ENCODE measurements around the gene STMP1. TPM values are rescaled to one million over a fixed set of nuclear protein-coding genes. Genes with fewer than 3 reads are reported as not detected.

The STMP1 gene
- total RNA-seq, 1 experiment from 2014 or later: 26.1 TPM

DNA sequence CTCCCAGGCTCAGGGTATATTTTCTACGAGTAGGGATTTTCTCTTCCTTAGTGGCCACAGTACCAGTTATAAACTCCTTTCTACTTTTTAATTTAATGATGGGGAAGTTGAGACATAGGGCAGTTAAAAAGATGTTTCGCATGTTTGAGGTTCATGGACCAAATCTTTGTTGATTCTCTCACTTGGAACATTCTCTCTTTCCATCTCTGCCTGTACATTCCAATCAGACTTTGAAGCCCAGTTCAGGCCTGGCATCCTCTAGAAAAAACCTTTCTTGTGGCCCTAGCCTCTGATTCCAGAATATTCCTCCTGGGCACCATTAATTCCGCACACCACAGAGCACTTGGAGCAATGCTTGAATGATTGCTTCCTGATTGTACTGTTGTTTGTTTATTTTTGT is 47.2 kb downstream of the STMP1 start:
- Mint-ChIP-seq H3K4me1 (peaks cover 22% of the 10 kb centered on the region), H3K27me3 (ENCODE audit: low read depth) (no peaks in the 10 kb centered on the region), H3K9me3 (no peaks in the 10 kb centered on the region), H3K27ac (no peak overlapping the region), H3K36me3 (no peaks in the 10 kb centered on the region), H3K4me3 (no peak overlapping the region)
- TF ChIP-seq SMAD3 (CRISPR knock-in tag; IDR thresholded peaks at IDR 0.05; ENCODE audit: borderline replicate concordance): no peak
- no peak for TF ChIP-seq NFYB (CRISPR knock-in tag; conservative IDR thresholded peaks at IDR 0.05; ENCODE audit: low read depth)
- no peak for TF ChIP-seq CREB1 (CRISPR knock-in tag; IDR thresholded peaks at IDR 0.05)
- TF ChIP-seq FOXP1 (CRISPR knock-in tag; IDR thresholded peaks at IDR 0.05; ENCODE audit: borderline replicate concordance): no peak
- TF ChIP-seq, protein P1, sequence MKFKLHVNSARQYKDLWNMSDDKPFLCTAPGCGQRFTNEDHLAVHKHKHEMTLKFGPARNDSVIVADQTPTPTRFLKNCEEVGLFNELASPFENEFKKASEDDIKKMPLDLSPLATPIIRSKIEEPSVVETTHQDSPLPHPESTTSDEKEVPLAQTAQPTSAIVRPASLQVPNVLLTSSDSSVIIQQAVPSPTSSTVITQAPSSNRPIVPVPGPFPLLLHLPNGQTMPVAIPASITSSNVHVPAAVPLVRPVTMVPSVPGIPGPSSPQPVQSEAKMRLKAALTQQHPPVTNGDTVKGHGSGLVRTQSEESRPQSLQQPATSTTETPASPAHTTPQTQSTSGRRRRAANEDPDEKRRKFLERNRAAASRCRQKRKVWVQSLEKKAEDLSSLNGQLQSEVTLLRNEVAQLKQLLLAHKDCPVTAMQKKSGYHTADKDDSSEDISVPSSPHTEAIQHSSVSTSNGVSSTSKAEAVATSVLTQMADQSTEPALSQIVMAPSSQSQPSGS (CRISPR knock-in tag; IDR thresholded peaks at IDR 0.05; ENCODE audit: borderline replicate concordance, low read depth): no peak
- no peak for TF ChIP-seq ZNF671 (CRISPR knock-in tag; IDR thresholded peaks at IDR 0.05)
- TF ChIP-seq ZNF317 (CRISPR knock-in tag; IDR thresholded peaks at IDR 0.05; ENCODE audit: borderline replicate concordance, low read depth): no peak
- TF ChIP-seq FOXJ3 (CRISPR knock-in tag; IDR thresholded peaks at IDR 0.05; ENCODE audit: borderline replicate concordance): no peak
- no peak for TF ChIP-seq TP53 (CRISPR knock-in tag; IDR thresholded peaks at IDR 0.05)
- TF ChIP-seq, protein P2, sequence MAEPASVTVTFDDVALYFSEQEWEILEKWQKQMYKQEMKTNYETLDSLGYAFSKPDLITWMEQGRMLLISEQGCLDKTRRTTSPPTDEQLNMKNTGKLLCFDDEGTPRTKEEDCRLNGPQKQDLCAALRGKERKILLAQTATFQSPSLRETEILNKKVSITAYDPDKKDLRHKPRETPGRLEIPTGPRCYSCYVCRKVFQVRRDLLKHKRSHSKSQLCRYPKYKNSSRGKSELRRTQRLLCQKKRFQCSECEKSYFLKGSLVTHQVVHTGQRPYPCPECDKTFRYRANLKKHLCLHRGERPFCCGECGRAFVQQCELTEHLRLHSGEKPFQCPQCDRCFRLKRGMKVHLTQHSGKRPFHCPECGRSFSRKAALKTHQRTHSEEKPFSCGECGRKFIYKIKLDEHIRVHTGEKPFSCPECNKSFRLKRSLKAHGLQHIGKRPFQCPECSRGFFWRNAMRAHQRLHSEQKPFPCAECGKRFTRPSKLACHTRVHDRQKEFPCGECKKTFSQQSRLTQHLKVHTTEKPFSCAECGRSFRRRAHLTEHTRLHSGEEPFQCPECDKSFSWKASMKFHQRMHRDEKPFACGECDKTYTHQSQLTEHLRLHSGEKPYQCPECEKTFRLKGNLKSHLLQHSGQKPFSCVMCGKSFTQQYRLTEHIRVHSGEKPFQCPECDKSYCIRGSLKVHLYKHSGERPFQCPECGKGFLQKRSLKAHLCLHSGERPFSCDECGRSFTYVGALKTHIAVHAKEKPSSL (CRISPR knock-in tag; conservative IDR thresholded peaks at IDR 0.05): no peak
- TF ChIP-seq NFATC4 (CRISPR knock-in tag; IDR thresholded peaks at IDR 0.05): no peak
- TF ChIP-seq ZNF396 (CRISPR knock-in tag; IDR thresholded peaks at IDR 0.05; ENCODE audit: borderline replicate concordance): no peak
- no peak for ATAC-seq
- no peak for DNase-seq (ENCODE audit: low spot score)
- CTCF ChIA-PET: interaction anchor here (1.4 to 2.4 kb wide), 3 partner anchors 11 to 435 kb away, joined by 3 to 15 read pairs (median 8); no protein-coding TSS in a partner anchor
- POLR2A ChIA-PET: no interaction called here

DNA sequence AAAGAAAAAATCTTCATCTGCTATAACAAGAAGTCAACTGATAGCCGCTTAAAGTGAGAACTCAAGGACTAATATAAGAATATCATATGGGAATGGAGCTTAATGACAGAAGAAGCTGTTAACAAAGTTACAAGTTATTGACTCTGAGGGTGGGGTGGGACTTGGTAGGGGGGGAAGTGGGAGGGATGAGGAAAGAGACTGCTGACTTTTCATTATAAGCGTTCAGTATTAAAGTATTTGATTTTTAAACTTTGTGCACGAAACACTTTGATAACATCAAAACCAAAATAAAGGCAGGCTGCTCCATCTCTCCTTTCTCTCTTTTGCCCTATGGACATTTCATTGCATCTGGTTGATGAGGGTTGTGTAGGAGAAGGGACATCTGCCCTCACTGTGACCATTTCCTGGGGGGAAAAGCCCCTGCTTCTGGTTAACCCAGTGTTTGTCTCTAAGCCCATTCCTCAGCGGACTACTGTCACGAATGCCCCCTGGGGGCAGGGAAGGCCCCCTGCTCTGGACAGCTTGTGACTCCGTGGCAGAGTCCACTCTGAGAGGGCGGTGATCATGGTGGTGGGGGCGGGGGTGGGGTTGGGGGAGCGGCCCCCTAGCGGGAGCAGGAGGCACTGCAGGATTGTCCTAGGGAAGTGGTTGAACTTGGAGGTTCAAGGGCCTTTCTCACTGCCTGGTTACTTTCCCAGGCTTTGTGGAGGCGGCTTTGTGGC is 48.3 kb downstream of the STMP1 start:
- Mint-ChIP-seq H3K27ac (no peak overlapping the region), H3K27me3 (ENCODE audit: low read depth) (no peaks in the 10 kb centered on the region), H3K36me3 (no peaks in the 10 kb centered on the region), H3K4me3 (no peak overlapping the region; the same call in 1 of the 2 replicates), H3K9me3 (no peaks in the 10 kb centered on the region), H3K4me1 (peaks cover 22% of the 10 kb centered on the region)
- CTCF ChIA-PET: interaction anchor here (0.6 to 3.5 kb wide), 30 partner anchors 9 to 1255 kb away, joined by 3 to 49 read pairs (median 6); partner anchors contain the start of genes SLC13A4 and STMP1
- POLR2A ChIA-PET: no interaction called here
- peak; percentile 40 for ATAC-seq
- DNase-seq (ENCODE audit: low spot score): peak; percentile 31
- TF ChIP-seq, protein P3, sequence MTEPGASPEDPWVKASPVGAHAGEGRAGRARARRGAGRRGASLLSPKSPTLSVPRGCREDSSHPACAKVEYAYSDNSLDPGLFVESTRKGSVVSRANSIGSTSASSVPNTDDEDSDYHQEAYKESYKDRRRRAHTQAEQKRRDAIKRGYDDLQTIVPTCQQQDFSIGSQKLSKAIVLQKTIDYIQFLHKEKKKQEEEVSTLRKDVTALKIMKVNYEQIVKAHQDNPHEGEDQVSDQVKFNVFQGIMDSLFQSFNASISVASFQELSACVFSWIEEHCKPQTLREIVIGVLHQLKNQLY (CRISPR knock-in tag; IDR thresholded peaks at IDR 0.05): no peak
- TF ChIP-seq, protein P4, sequence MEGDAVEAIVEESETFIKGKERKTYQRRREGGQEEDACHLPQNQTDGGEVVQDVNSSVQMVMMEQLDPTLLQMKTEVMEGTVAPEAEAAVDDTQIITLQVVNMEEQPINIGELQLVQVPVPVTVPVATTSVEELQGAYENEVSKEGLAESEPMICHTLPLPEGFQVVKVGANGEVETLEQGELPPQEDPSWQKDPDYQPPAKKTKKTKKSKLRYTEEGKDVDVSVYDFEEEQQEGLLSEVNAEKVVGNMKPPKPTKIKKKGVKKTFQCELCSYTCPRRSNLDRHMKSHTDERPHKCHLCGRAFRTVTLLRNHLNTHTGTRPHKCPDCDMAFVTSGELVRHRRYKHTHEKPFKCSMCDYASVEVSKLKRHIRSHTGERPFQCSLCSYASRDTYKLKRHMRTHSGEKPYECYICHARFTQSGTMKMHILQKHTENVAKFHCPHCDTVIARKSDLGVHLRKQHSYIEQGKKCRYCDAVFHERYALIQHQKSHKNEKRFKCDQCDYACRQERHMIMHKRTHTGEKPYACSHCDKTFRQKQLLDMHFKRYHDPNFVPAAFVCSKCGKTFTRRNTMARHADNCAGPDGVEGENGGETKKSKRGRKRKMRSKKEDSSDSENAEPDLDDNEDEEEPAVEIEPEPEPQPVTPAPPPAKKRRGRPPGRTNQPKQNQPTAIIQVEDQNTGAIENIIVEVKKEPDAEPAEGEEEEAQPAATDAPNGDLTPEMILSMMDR (IDR thresholded peaks at IDR 0.05): peak; percentile 92

DNA sequence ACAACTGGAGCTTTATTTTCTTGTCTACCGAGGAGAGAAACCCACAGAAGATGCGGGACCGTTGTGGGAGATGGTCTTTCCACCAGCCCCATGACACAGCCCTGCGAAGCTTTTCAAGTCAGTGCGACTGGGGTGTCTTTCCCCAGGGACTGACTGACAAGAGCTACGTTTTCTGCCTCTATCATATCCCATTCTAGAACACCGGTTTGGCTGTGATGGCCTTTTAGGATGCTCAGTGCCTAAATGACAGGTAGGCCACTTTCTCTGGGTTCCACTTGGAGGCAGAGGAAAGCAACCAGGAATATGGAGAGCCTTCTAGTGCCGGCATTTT is 48.8 kb downstream of the STMP1 start:
- Mint-ChIP-seq H3K27ac (no peak overlapping the region), H3K9me3 (no peaks in the 10 kb centered on the region), H3K36me3 (no peaks in the 10 kb centered on the region), H3K4me3 (no peak overlapping the region), H3K4me1 (peaks cover 22% of the 10 kb centered on the region), H3K27me3 (ENCODE audit: low read depth) (no peaks in the 10 kb centered on the region)
- POLR2A ChIA-PET: no interaction called here
- ATAC-seq: peak; percentile 7
- TF ChIP-seq ZNF121 (CRISPR knock-in tag; IDR thresholded peaks at IDR 0.05) (no peak), NFE2L1 (CRISPR knock-in tag; IDR thresholded peaks at IDR 0.05) (no peak), ZNF138 (CRISPR knock-in tag; conservative IDR thresholded peaks at IDR 0.05) (no peak)
- no peak for DNase-seq (ENCODE audit: low spot score)
- CTCF ChIA-PET: interaction anchor here (0.7 to 3.5 kb wide), 25 partner anchors 8 to 437 kb away, joined by 3 to 49 read pairs (median 7); partner anchors contain the start of genes SLC13A4 and STMP1

Data from WTC11 (cell line).